Loucy (cell line): ENCODE measurements around the gene BCAS3.

Experiments
- H2AFZ ChIP-seq: fragments of 200-600 bp; sonication (generic); 2 replicates; pipeline ENCODE4 v1.6.0; 2016; ENCODE audit warnings: antibody characterized with exemption, mild to moderate bottlenecking, low read length, moderate library complexity
- H3F3A ChIP-seq: fragments of 200-600 bp; 2 replicates; pipeline ENCODE4 v1.6.0; 2016; ENCODE audit warnings: antibody characterized with exemption, low read depth, mild to moderate bottlenecking
- H3K27me3 ChIP-seq: fragments of 200-600 bp; sonication (generic); 2 replicates; pipeline ENCODE4 v1.6.1; 2014; ENCODE audit warnings: low read length, mild to moderate bottlenecking; ENCODE audit not compliant: insufficient read depth, poor library complexity, severe bottlenecking
- H3K36me3 ChIP-seq: fragments of 200-600 bp; sonication (generic); 2 replicates; pipeline ENCODE4 v1.6.1; 2016; ENCODE audit warnings: low read length; ENCODE audit not compliant: insufficient read depth
- H3K4me1 ChIP-seq: fragments of 200-600 bp; sonication (generic); 2 replicates; pipeline ENCODE4 v1.5.1; 2014; ENCODE audit warnings: low read length, mild to moderate bottlenecking; ENCODE audit not compliant: insufficient read depth, poor library complexity, severe bottlenecking
- H3K4me2 ChIP-seq: fragments of 200-600 bp; sonication (generic); 2 replicates; pipeline ENCODE4 v1.6.0; 2014; ENCODE audit warnings: antibody characterized with exemption, low read length, low read depth, mild to moderate bottlenecking; ENCODE audit not compliant: poor library complexity, severe bottlenecking
- H3K4me3 ChIP-seq: fragments of 200-600 bp; sonication (generic); 2 replicates; pipeline ENCODE4 v1.5.1; 2014; ENCODE audit warnings: low read length, mild to moderate bottlenecking, mixed read lengths; ENCODE audit not compliant: poor library complexity, severe bottlenecking
- H3K79me2 ChIP-seq: fragments of 200-600 bp; sonication (generic); 2 replicates; pipeline ENCODE4 v1.6.1; 2014; ENCODE audit warnings: low read length; ENCODE audit not compliant: insufficient read depth
- H3K9ac ChIP-seq: fragments of 200-600 bp; sonication (generic); 2 replicates; pipeline ENCODE4 v1.6.0; 2014; ENCODE audit warnings: mild to moderate bottlenecking, low read depth, low read length, moderate library complexity; ENCODE audit not compliant: poor library complexity, severe bottlenecking
- H3K9me2 ChIP-seq: fragments of 200-600 bp; sonication (generic); replicated peaks from 2 replicates; pipeline ENCODE4 v1.6.1; 2016; ENCODE audit warnings: low read depth, low read length, mixed read lengths
- H3K9me3 ChIP-seq: fragments of 200-600 bp; sonication (generic); 2 replicates; pipeline ENCODE4 v1.6.1; 2014; ENCODE audit warnings: mild to moderate bottlenecking, antibody characterized with exemption, low read length, low read depth; ENCODE audit not compliant: insufficient read depth
- H4K20me1 ChIP-seq: fragments of 200-600 bp; sonication (generic); 2 replicates; pipeline ENCODE4 v1.6.0; 2014; ENCODE audit warnings: antibody characterized with exemption, low read length, mild to moderate bottlenecking; ENCODE audit not compliant: insufficient read depth, poor library complexity, severe bottlenecking
- CTCF ChIP-seq: fragments of 200-600 bp; sonication (generic); conservative IDR thresholded peaks from 2 replicates; pipeline ENCODE4 v1.5.1; 2014; ENCODE audit warnings: mild to moderate bottlenecking, antibody characterized with exemption, low read length
- EZH2phosphoT487 ChIP-seq: fragments of 200-600 bp; IDR thresholded peaks from 2 replicates; pipeline ENCODE4 v1.6.1; 2018; ENCODE audit warnings: antibody characterized with exemption, mild to moderate bottlenecking, moderate library complexity, borderline replicate concordance

Gene BCAS3

GRCh38 chr17:61380836-61381525, 703.3 kb downstream of the BCAS3 start:
- Histone ChIP-seq H3K36me3 (no peaks in the 10 kb centered on the region), H3K79me2 (no peaks in the 10 kb centered on the region), H3K27me3 (no peaks in the 10 kb centered on the region), H3K4me2 (no peak overlapping the region), H3K4me3 (no peak overlapping the region), H3K9me2 (no peaks in the 10 kb centered on the region), H3F3A (no peaks in the 10 kb centered on the region), H2AFZ (no peak overlapping the region), H4K20me1 (no peaks in the 10 kb centered on the region), H3K4me1 (no peaks in the 10 kb centered on the region), H3K9me3 (no peaks in the 10 kb centered on the region), H3K9ac (no peak overlapping the region)
- TF ChIP-seq CTCF (no peak), EZH2phosphoT487 (no peak)

- Histone ChIP-seq H3K27me3 (no peaks in the 10 kb centered on the region), H3K36me3 (no peaks in the 10 kb centered on the region), H3K9me3 (no peaks in the 10 kb centered on the region), H3K9ac (no peak overlapping the region), H3K9me2 (no peaks in the 10 kb centered on the region), H3K79me2 (no peaks in the 10 kb centered on the region), H2AFZ (no peak overlapping the region), H4K20me1 (no peaks in the 10 kb centered on the region), H3K4me1 (no peaks in the 10 kb centered on the region), H3F3A (no peaks in the 10 kb centered on the region), H3K4me2 (no peak overlapping the region), H3K4me3 (no peak overlapping the region)
- no peak for TF ChIP-seq CTCF
- no peak for TF ChIP-seq EZH2phosphoT487
These were observed 703.9 kb downstream of the BCAS3 start for GRCh38 chr17:61381537-61381936.

- H3F3A ChIP-seq = no peaks in the 10 kb centered on the region
- no peak overlapping the region for H3K9ac ChIP-seq
- no peaks in the 10 kb centered on the region for H3K9me3 ChIP-seq
- no peak overlapping the region for H3K4me2 ChIP-seq
- no peaks in the 10 kb centered on the region for H3K36me3 ChIP-seq
- no peaks in the 10 kb centered on the region for H3K9me2 ChIP-seq
- TF ChIP-seq CTCF = no peak
- TF ChIP-seq EZH2phosphoT487 = no peak
- H3K4me3 ChIP-seq = no peak overlapping the region
- no peaks in the 10 kb centered on the region for H3K4me1 ChIP-seq
- H4K20me1 ChIP-seq = no peaks in the 10 kb centered on the region
- H3K27me3 ChIP-seq = no peaks in the 10 kb centered on the region
- no peak overlapping the region for H2AFZ ChIP-seq
- no peaks in the 10 kb centered on the region for H3K79me2 ChIP-seq
These were observed 705.4 kb downstream of the BCAS3 start for GRCh38 chr17:61382796-61383688.
